AG04449 (cell line): ENCODE data around the gene EVI2A.
"Not testable (repeated sequence)": the region's sequence is repeated elsewhere in the genome, so short reads cannot be mapped to it uniquely, and the experiment has no call there.

Source experiments
- CTCF ChIA-PET: fragments of 350-600 bp; formaldehyde crosslinking; extraction: SDS; loops from one replicate; lab custom pipeline; 2021; ENCODE audit warnings: antibody characterized with exemption; lab: Yijun Ruan, JAX
- POLR2A ChIA-PET: fragments of 400-600, 350-600 bp; formaldehyde crosslinking; extraction: SDS; loops from one replicate; lab custom pipeline; 2020; ENCODE audit warnings: antibody characterized with exemption, inconsistent platforms; lab: Yijun Ruan, JAX
- DNase-seq: peaks from one replicate; pipeline ENCODE4 v3.0.0-alpha.2; 2010; ENCODE audit warnings: low read depth, low spot score
- H3K4me3 ChIP-seq: 2 replicates; pipeline ENCODE4 v1.5.1; 2011; ENCODE audit warnings: low read depth, mild to moderate bottlenecking, control low read depth, low read length
- CTCF ChIP-seq: IDR thresholded peaks from one replicate; pipeline ENCODE4 v1.5.1; 2011; ENCODE audit warnings: mild to moderate bottlenecking, moderate library complexity, low read length, control low read depth, inconsistent platforms; ENCODE audit not compliant: insufficient read depth; ENCODE audit errors: missing control alignments

The EVI2A gene

GRCh38 chr17:31318298-31318801, 3.1 kb downstream of the EVI2A start:
- TF ChIP-seq CTCF, result no peak
- ChIA-PET CTCF (no interaction called here), POLR2A (no interaction called here)
- no peak overlapping the region for H3K4me3 ChIP-seq
- DNase-seq, result no peak

- no peak for TF ChIP-seq CTCF
- POLR2A ChIA-PET, result no interaction called here
- no peak for DNase-seq
- no peak overlapping the region for H3K4me3 ChIP-seq
- CTCF ChIA-PET, result no interaction called here
Observed at GRCh38 chr17:31314782-31315100, 6.7 kb downstream of the EVI2A start.

GRCh38 chr17:31313982-31314781, 7.2 kb downstream of the EVI2A start, which contains the start of gene EVI2B:
EVI2B (minus strand) TSS chr17:31314054; CDS start chr17:31305609, 8,445 bp downstream.
- ChIA-PET POLR2A (no interaction called here), CTCF (no interaction called here)
- H3K4me3 ChIP-seq, result no peak within 1 kb of the TSS
- no peak for TF ChIP-seq CTCF
- no peak for DNase-seq

GRCh38 chr17:31312223-31312622, 9.2 kb downstream of the EVI2A start:
- POLR2A ChIA-PET, DNase-seq, H3K4me3 ChIP-seq: not testable (repeated sequence)
- CTCF ChIA-PET, result interaction anchor here (1.7 kb wide), 1 partner anchor 10 kb away, joined by 4 read pairs; no protein-coding TSS in a partner anchor

GRCh38 chr17:31311526-31311925, 9.9 kb downstream of the EVI2A start:
- no peak overlapping the region for H3K4me3 ChIP-seq
- DNase-seq, result no peak
- ChIA-PET POLR2A (no interaction called here), CTCF (interaction anchor here (1.7 kb wide), 1 partner anchor 9 kb away, joined by 4 read pairs; no protein-coding TSS in a partner anchor)
- TF ChIP-seq CTCF, result no peak

GRCh38 chr17:31310886-31311285, 10.5 kb downstream of the EVI2A start:
- ChIA-PET POLR2A (no interaction called here), CTCF (no interaction called here)
- DNase-seq, result no peak
- no peak overlapping the region for H3K4me3 ChIP-seq
- no peak for TF ChIP-seq CTCF

GRCh38 chr17:31310260-31310659, 11.2 kb downstream of the EVI2A start:
- TF ChIP-seq CTCF, result no peak
- CTCF ChIA-PET, result no interaction called here
- POLR2A ChIA-PET, result no interaction called here
- no peak overlapping the region for H3K4me3 ChIP-seq
- DNase-seq, result no peak
